Measurements from ENCODE around the gene CTSD.

The CTSD gene

DNA sequence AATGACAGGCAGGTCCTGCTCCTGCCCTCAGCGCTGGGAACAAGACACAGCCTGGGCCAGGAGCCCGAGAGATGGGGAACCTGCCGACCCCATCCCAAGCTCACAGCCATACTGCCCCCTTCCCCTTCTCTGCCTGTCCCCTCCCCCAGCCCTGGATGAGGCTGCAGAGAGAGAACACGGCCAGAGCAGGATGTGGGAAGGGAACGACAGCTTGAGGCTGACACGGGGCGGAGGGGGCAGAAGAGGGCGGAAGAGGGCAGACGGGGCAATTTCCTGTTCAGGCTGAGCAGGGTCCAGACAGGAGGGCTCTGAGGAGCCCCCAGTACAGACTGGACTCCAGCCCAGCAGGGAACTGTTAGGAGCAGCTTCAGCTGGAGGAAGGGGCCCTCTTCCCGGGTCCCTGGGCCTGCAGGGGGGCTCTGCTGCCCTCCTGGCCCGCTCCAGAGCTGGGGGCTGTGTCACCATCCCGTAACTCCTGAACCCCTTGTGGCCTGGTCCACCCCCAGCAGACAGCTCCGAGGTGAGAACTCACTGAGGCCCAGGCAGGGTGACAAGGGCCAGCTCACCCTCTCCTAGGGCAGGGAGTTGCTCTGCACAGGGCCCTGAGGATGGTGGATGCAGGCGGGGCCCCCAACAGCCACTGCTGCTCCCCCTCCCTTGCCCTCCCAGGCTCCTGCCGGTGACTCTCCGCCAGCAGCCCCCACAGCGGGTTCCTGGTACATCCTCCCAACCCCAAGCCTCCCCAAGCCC, 5.7 kb downstream of the CTSD start:
- TF ChIP-seq, protein P1, sequence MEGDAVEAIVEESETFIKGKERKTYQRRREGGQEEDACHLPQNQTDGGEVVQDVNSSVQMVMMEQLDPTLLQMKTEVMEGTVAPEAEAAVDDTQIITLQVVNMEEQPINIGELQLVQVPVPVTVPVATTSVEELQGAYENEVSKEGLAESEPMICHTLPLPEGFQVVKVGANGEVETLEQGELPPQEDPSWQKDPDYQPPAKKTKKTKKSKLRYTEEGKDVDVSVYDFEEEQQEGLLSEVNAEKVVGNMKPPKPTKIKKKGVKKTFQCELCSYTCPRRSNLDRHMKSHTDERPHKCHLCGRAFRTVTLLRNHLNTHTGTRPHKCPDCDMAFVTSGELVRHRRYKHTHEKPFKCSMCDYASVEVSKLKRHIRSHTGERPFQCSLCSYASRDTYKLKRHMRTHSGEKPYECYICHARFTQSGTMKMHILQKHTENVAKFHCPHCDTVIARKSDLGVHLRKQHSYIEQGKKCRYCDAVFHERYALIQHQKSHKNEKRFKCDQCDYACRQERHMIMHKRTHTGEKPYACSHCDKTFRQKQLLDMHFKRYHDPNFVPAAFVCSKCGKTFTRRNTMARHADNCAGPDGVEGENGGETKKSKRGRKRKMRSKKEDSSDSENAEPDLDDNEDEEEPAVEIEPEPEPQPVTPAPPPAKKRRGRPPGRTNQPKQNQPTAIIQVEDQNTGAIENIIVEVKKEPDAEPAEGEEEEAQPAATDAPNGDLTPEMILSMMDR (conservative IDR thresholded peaks at IDR 0.05; ENCODE audit: control insufficient read depth, insufficient read depth, low read depth, low read length), result no peak
- no peak overlapping the region for H3K4me3 ChIP-seq (ENCODE audit: control insufficient read depth, low read depth, low read length)
- DNase-seq (ENCODE audit: low read depth), result no peak

DNA sequence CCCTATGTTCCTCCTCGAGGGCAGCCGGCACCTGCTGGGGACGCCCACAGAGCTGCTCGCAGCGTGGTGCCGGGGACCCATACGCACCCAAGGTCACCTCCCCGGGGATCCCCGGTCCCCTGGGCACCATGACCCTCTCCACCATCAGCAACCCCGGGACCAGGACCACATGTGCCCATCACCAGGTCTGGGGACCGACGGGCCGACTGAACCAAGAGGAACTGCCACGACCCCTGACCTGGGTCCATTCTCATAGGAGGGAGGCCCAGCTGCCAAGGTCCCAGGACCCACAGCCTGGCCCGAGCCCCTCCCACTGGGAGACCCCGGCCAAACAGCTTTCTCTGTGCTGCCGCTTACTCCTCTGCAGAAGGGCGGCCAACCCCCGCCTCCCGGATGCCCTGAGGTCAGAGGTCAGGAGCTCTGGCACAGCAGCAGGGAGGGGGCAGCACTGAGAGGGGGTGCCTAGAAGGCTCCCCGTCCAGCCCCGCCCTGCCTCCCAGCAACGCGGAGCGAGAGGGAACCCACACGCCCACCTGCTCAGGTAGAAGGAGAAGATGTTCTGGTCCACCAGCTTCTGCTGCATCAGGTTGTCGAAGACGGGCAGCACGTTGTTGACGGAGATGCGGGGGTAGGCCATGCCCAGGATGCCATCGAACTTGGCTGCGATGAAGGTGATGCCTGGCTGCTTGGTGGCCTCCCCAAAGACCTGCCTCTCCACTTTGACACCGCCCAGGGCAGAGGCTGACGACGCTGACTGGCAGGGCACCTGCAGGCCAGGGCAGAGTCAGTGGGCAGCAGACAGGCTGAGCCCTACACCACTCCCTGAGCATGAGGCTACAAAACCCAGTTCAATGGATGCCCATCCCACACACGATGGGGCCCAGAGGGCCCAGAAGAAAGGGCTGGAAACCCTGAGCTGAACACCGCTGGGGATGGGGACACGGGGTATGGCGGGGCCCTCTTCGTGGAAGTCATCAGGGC, 6.6 kb downstream of the CTSD start:
- H3K4me3 ChIP-seq (ENCODE audit: control insufficient read depth, low read depth, low read length), result no peak overlapping the region
- TF ChIP-seq, protein P1 (conservative IDR thresholded peaks at IDR 0.05; ENCODE audit: control insufficient read depth, insufficient read depth, low read depth, low read length), result no peak
- no peak for DNase-seq (ENCODE audit: low read depth)

DNA sequence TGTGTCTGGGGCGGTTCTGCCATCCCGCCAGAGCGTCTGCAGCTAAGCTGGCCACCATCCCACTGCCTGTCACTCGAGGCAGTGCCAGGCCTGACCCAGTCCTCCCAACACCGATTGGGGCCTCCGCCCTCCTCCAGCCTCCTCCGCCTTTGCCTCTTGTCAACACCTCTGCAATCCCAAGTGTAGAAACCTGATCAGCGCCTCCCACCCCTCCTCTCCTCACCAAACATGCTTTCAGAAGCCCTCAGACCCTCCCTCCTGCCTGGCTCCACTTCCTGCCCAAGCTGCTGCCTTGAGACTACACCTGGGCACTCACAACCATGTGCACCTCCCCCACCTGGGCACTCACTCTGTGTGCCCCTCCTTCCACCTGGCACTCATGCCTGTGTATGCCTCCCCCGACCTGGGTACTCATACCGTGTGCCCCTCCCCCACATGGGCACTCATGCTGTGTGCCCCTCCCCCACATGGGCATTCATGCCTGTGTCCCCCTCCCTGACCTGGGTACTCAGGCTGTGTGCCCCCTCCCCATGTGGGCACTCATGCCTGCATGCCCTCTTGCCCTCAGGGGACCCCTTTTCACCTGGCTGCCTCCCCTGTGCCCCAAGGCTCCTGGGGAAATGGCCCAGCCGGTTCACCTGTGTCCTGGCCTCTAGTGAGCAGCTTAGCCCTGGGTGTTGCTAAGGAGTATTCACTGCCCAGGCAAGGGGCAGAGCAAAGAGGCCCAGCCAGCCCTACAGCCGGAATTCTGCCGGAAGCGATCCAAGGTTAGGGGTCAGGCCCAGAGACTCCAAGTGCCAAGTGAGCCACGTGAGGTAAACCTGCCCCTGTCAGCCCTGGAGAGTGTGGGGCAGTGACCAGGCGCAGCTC, 7.8 kb downstream of the CTSD start:
- TF ChIP-seq, protein P1 (conservative IDR thresholded peaks at IDR 0.05; ENCODE audit: control insufficient read depth, insufficient read depth, low read depth, low read length), result no peak
- DNase-seq (ENCODE audit: low read depth), result no peak
- no peak overlapping the region for H3K4me3 ChIP-seq (ENCODE audit: control insufficient read depth, low read depth, low read length)

DNA sequence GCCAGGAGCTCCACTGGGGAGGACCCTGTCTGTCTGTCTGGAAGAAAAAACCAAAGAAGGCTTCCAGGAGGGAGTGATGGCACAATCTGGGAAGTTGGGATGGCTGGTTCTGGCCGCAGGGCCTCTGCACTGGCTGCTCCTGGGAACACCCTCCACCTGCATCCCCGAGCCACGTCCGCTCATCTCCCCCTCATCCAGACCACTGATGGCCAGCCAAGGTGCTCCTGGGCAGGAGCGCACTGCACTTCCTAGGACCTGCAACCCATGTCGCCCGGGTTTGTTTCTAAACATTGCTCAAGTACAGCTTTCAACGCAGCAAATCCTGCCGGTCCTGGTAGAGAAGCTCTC, 8.4 kb downstream of the CTSD start:
- no peak overlapping the region for H3K4me3 ChIP-seq (ENCODE audit: control insufficient read depth, low read depth, low read length)
- DNase-seq (ENCODE audit: low read depth), result no peak
- TF ChIP-seq, protein P1 (conservative IDR thresholded peaks at IDR 0.05; ENCODE audit: control insufficient read depth, insufficient read depth, low read depth, low read length), result no peak

DNA sequence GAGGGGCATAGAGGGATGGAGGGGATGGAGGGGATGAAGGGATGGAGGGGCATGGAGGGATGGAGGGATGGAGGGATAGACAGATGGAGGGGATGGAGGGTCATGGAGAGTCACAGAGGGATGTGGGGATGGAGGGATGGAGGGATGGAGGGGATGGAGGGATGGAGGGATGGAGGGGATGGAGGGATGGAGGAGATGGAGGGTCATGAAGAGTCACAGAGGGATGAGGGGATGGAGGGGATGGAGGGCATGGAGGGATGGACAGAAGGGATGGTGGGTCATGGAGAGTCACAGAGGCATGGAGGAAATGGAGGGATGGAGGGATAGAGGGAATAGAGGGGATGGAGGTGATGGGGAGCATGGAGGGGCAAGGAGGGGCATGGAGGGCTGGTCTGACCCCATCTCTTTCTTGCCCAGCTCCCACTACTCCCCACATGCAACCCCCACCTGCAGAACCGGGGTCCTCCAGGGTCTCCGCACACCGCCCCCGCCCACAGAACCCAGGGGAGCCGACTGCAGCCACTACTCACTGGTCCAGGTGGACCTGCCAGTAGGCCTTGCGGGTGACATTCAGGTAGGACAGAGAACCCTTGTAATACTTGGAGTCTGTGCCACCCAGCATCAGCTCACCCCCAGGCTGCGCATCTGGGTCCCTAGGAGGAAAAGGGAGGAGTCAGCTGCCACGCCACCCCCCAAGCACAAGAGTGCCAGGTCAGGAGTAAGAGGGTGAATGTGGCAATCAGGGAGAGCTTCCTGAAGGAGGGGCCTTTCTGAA, 9.2 kb downstream of the CTSD start:
- no peak overlapping the region for H3K4me3 ChIP-seq (ENCODE audit: control insufficient read depth, low read depth, low read length)
- TF ChIP-seq, protein P1 (conservative IDR thresholded peaks at IDR 0.05; ENCODE audit: control insufficient read depth, insufficient read depth, low read depth, low read length), result no peak
- DNase-seq (ENCODE audit: low read depth), result no peak

Data from fibroblast of mammary gland (primary cell).